IPS DF 19.7 (cell line): ENCODE data around the gene AP2B1.

Experiments used
- DNase-seq: peaks from one replicate; pipeline ENCODE4 v3.0.0-alpha.2; 2013; ENCODE audit warnings: low read depth, low spot score

The AP2B1 gene

DNA sequence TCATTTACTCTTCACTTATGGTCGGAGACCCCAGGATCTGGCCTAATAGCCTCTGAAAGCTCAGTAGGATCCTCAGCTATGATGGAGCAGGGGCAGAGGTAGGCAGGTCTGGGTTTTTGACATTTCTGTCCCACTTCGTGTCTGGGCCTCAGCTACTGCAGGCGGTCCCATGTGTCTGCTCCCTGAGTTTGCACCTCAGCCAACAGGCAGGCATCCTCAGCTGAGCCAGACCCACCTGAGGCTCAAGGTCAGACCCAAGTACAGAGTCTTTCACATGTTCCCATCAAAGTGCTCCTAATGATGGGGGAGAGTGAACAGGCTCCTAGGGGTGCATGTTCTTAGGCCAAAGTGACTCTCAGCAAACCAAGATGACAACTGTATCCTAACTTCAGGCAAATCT is 141.4 kb downstream of the AP2B1 start:
- DNase-seq = no peak

- no peak for DNase-seq
Observed at GRCh38 chr17:35729405-35729833, 142.3 kb downstream of the AP2B1 start.

DNA sequence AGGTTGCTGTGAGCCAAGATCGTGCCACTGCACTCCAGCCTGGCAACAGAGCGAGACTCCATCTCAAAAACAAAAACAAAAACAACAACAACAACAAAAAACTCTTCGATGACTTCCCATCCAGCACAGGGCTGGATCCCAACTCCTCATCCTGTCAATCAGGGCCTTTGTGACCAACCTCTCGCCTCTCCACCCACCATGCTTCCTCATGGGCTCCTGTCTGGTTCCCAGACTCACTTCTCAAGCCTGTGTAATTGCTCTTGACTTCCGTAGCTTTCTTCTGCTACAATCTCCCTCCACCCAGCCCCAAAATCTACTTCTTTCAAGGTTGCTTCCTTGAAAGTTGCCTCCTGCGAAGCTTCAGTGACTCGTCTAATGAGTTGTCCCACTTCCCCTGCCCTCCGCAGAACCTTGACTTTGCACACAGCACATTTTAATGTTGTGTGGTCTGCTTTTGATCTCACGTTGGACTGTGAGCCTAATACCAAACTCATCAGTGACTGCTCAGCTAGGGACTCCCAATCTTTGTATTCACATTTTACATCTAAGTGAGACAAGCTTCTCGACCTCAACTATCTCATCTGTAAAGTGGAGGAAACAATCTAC is 143.4 kb downstream of the AP2B1 start:
- DNase-seq = no peak

GRCh38 chr17:35731239-35731916 is 144.3 kb downstream of the AP2B1 start, which contains the start of gene RASL10B:
TSS of gene RASL10B (plus strand) at chr17:35731639. CDS start at chr17:35735185, 3,546 bp downstream.
- no peak for DNase-seq

DNA sequence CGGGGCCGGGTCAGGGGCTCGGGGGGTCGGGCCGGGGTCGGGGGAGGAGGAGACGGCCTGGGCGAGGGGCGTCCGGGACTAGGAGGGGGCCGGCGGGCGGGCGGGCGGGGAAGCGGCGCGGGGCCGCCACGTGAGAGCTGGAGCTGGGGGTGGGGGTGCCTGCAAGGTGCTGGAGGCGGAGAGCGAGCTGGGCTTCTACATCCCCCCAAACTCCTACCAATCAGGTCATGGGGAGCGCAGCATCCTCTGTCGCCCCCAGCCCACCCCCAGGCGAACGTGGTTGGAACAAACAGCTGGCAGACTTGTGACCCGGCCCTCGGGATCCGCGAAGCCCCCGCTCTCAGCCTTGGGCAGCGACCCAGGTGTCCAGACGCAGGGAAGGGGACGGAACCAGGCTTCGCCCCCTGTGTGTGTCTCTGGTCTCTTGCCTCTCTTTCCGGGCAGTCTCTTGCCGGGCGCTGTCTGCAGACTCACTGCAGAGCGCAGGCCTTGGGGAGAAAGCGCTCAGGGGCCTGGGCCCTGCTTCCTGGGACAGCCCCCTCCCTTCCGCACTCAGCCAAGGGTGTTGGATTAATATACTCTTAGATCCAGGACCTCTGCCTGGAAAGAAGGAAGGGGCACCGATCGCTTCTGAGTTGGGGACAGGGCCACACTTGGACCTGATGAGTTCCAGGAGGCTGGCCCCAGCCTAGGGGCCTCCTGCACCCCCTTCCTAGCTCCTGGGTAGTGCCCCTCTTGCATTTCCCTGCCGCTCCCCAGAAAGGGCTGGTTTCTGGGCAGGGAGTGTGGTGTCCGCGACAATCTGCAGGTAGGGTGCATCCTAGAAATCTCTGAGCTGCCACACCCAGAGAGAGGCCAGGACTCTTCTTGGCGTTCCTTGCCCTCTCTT is 145.0 kb downstream of the AP2B1 start:
- DNase-seq = no peak

GRCh38 chr17:35732806-35733136 is 145.6 kb downstream of the AP2B1 start:
- DNase-seq = no peak

DNA sequence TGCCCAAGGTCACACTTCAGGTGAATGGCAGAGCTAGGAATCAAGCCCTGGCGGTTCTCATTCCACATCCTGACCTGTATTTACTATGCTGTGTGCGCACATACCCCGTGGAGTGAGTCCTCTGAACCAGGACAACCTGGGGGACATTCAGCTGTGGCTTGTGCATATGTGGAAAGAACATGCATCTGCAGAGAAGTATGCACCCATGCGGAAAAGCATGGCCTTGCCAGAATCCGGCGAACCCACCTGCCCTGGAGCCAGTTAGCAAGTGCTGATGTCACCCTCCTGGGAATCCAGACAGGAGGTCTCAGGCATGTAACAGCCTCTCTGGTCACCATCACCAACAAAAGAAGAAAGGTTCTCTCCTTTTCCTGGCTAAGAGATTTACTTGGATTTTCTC is 146.2 kb downstream of the AP2B1 start:
- no peak for DNase-seq

DNA sequence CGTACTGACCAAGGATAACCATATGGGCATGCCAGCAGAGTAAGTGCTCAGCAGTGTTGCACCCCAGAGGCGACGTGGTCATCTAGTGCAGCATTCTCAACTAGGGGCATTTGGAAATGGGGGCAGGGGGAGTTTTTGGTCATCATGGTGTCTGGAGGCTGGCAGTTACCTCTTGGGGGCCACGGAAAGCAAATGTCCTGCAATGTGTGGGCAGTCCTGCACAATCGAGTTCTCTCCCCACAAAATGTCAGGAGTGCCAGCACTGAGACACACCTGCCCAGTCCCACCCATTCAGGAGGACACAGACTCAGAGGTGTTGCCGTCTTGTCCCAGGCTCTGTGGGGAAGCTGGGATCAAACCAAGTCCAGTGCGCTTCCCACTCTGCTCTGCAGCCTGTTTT is 147.3 kb downstream of the AP2B1 start:
- DNase-seq = no peak

GRCh38 chr17:35735036-35735805 is 148.1 kb downstream of the AP2B1 start:
- no peak for DNase-seq

- no peak for DNase-seq
Observed at GRCh38 chr17:35736236-35736635, 149.1 kb downstream of the AP2B1 start.

DNA sequence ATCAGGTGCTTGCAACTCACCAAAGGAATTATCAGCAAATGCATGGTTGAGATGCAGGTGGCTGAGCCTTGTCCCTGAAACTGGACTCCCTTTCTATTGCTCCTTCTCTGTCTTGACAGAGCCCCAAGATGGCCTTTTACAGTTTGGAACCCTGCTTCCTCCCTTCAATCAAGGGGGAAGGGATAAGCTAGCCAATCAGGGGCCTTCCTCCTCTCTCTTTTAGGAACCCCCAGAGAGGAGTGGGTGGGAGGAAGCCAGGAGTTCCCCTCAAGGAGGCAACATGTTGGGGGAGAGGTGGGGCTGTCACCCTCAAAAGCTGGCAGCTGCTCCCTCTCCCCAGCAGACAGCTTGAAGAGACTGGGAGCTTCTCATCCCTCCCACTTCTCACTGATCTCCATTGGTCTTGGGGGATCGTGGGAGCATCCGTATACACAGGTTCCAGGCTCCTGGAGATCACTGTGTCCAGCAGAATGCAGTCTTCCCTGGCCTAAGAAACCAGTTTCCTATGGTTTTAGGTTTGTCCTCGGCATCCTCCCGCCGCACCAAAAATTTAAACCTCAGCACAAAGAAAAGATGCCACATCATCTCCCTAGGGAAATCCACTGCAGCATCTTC is 151.5 kb downstream of the AP2B1 start:
- DNase-seq = no peak

DNA sequence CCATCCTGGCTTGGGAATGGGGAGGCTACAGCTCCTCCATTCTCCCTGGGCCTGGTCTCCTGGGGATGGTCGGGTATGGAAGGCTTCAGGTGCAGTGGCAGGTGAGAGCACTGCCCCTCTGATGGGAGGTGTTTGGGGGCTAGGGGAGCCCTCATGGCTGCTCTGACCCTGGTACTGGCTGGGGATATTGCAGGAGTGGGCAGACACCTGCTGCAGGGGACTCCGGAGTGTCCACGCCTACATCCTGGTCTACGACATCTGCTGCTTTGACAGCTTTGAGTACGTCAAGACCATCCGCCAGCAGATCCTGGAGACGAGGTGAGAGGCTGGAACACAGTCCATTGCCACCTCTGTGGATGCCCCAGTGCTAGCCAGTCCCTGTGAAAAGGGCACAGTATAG is 153.1 kb downstream of the AP2B1 start:
- DNase-seq = no peak

DNA sequence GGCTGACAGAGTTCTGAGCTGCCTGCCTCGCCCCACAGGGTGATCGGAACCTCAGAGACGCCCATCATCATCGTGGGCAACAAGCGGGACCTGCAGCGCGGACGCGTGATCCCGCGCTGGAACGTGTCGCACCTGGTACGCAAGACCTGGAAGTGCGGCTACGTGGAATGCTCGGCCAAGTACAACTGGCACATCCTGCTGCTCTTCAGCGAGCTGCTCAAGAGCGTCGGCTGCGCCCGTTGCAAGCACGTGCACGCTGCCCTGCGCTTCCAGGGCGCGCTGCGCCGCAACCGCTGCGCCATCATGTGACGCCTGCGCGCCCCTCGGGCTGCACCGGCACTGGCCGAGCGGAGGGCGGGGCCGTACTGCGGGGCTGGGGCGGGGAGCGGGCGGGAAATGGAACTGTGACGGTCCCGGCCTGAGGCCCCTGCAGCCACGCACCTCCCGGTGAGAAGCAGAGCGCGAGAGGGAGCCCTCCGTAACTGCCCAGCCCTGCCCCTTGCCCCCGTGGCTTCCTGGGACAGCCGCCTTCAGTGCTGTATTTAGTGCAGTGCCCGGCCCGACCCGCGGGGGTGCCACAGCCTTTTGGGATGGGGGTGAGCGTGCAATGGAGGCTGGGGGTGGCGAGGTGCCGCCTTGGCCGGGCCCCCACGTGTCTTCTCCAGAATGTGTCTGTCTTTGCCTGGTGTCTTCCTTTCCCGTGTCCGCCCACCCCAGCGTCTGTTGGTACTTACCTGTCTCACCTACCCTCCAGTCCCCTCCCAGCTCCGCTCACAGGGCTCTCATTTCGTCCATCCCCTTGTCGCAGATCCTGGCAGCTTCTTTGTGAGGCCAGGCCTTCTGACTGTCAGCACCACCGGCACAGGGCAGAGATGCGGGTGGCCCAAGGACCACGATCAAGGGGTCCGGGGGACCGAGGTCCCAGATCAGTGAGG is 154.1 kb downstream of the AP2B1 start:
- no peak for DNase-seq

- no peak for DNase-seq
Observed at GRCh38 chr17:35742496-35742895, 155.4 kb downstream of the AP2B1 start.

DNA sequence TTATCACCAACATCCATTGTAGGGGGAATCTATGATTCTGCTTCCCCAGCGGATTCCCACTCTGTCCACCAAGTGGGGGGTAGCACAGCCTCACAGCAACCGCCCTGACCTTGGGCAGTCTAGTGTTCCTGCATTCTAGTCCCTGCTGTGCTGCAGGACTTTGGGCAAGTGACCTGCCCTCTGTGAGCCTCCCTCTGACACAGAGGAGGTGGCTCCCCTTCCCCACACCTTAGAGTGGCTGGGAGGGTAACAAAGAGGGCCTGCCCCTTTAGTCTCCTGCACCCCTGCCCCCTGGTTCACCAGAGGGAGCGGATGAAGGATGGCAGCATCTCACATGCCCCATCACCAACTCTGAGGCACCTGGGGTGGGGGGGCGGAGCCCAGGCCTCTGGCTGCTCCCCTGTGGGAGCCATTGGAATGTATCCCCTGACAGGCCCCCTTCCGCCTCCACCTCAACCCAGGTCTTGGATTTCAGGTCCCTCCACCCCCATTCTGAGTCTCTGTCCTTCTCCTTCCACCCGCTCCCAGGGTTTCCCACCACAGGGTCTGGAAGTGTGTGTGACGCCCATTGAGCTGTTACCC is 155.9 kb downstream of the AP2B1 start:
- no peak for DNase-seq

DNA sequence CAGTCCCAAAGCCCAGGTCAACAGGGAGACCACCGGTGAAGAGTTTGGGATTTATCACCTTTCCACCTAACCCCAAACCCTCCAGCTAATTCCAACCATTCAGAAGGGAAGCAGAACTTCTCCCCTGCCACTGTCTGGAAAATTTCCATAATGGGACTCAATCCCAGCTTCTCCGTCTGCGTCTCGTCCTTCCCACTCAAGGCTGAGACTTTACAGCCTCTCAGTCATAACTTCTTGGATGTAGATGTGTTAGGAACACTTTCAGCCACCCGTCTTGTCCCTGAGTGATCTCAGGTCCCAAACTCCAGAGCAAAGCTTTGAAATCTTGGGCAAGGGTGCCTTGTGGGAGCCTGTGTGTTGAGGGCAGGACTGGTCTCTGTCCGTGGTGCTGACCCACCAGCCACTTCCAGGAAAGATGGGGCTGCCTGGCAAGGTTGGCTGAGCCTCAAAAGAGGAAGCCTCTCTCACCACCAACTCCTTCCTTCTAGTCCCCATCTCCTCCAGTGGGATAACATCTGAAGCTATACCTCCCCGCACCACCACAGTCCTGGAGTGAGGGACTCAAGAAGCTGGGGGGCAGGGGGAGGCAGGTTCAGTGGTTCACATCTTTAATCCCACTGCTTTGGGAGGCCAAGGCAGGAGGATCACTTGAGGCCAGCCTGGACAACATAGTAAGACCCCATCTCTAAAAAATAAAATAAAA is 156.7 kb downstream of the AP2B1 start:
- DNase-seq = no peak

DNA sequence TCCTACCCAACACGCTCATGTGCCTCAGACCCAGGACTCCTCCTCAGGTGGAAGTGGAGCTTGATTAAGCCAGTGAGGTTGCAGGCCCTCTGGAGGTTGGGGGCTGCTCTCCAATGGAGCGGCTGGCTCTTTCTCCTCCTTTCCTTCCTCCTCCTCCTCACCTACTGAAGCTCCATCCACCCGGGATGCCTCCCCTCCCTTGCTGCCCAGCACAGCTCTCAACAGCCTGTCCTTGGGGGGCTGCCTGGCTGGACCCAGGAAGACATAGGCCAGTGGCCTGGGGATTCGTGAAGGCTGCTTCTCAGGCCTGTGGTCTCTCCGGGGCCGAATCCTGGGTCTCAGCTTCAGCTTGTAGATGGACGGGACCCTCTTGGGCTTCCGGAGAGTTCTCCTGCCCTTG is 157.7 kb downstream of the AP2B1 start:
- DNase-seq = no peak

GRCh38 chr17:35745246-35745645 is 158.1 kb downstream of the AP2B1 start:
- no peak for DNase-seq

DNA sequence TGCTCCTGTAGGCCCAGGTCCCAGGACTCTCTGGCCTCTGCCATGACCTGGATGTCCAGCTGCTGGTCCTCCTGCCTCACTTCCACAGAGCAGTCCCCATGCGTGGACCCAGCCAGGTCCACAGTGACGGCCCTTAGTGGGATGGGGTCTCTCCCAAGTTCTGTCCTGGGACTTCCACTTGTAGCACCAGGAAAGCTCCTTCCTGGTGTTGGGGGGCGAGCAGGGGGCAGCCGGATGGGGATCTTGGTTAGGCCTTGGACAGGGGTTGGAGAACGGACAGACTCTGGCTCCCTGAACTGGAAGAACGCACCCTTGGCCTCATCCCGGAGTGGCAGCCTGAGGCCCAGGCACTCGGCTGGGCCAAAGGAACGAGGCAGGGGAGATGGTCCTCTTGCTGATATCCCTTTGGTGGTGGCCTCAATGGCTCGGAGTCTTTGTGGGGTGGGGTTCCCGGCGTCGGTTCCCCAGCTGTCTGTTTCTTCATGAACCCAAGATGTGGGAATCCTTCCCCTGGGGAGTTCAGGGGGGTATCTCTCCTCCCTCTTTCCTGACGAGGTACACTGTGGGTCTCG is 158.7 kb downstream of the AP2B1 start:
- no peak for DNase-seq
